Stimulated activated CD4-positive, alpha-beta T cell treated with anti-CD3 and anti-CD28 coated beads, TNF-alpha, amount 100 ng/mL, for 48 hours (primary cell): ENCODE results near the gene PLA2G4E.

Source experiments
- DNase-seq, 3 donors: peaks; one replicate each; pipeline ENCODE4 v3.0.0-alpha.2; 2020; ENCODE audit warnings: low read depth in 3 of 3

PLA2G4E gene

GRCh38 chr15:41992803-41993190, 28.0 kb downstream of the PLA2G4E start:
- DNase-seq: no peak

- DNase-seq: no peak
Observed at GRCh38 chr15:41992151-41992802, 28.6 kb downstream of the PLA2G4E start.

- no peak for DNase-seq
Observed at GRCh38 chr15:41990691-41991090, 30.2 kb downstream of the PLA2G4E start.

- no peak for DNase-seq
Observed at GRCh38 chr15:41990243-41990605, 30.6 kb downstream of the PLA2G4E start.

- DNase-seq: peak; percentile 76 to 88 (median 81)
Observed at GRCh38 chr15:41989573-41990242, 31.1 kb downstream of the PLA2G4E start.

GRCh38 chr15:41988896-41989572, 31.8 kb downstream of the PLA2G4E start:
- DNase-seq: no peak

GRCh38 chr15:41987925-41988275, 32.9 kb downstream of the PLA2G4E start:
- no peak for DNase-seq

- DNase-seq: no peak
Observed at GRCh38 chr15:41987246-41987924, 33.5 kb downstream of the PLA2G4E start.

GRCh38 chr15:41985236-41986160, 35.3 kb downstream of the PLA2G4E start:
- no peak for DNase-seq

GRCh38 chr15:41984622-41985021, 36.2 kb downstream of the PLA2G4E start:
- DNase-seq: no peak

GRCh38 chr15:41983621-41984571, 36.9 kb downstream of the PLA2G4E start:
- DNase-seq: no peak

GRCh38 chr15:41983221-41983620, 37.6 kb downstream of the PLA2G4E start:
- no peak for DNase-seq

GRCh38 chr15:41982133-41982930, 38.5 kb downstream of the PLA2G4E start:
- DNase-seq: no peak

- DNase-seq: no peak
Observed at GRCh38 chr15:41981371-41982132, 39.3 kb downstream of the PLA2G4E start.

GRCh38 chr15:41980654-41981323, 40.1 kb downstream of the PLA2G4E start:
- no peak for DNase-seq

- DNase-seq: no peak
Observed at GRCh38 chr15:41979493-41980266, 41.2 kb downstream of the PLA2G4E start.

- DNase-seq: no peak
Observed at GRCh38 chr15:41978534-41978933, 42.3 kb downstream of the PLA2G4E start.
